Measurements from ENCODE around the gene SH3RF3.

SH3RF3 gene

DNA sequence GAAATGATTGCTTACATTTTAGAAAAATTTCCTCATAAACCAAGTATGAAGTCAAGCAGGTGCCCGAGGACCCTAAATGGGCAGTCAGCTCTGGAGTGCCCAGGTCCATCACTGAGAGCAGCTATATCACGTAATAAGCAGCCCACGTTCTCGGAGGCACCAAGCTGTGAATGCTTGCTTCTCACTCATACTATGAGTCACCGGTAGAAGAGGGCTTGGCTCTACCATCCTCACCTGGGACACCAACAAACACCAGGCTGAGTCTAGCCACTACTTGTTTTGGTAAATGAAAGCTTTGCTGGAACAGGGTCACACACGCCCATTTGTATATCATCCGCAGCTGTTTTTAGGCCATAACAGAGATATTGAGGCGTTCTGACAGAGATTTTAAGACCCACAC is 277.3 kb downstream of the SH3RF3 start:
- Histone ChIP-seq H3K27ac (ENCODE audit: poor library complexity, severe bottlenecking) (no peak overlapping the region), H3K4me3 (ENCODE audit: severe bottlenecking) (no peak overlapping the region), H3K9me3 (ENCODE audit: severe bottlenecking) (no peaks in the 10 kb centered on the region), H3K36me3 (ENCODE audit: low read depth) (no peaks in the 10 kb centered on the region), H3K27me3 (ENCODE audit: insufficient read depth, poor library complexity, severe bottlenecking) (no peaks in the 10 kb centered on the region), H3K4me1 (ENCODE audit: insufficient read depth, poor library complexity, severe bottlenecking) (peaks cover 19% of the 10 kb centered on the region)
- TF ChIP-seq, protein P1, sequence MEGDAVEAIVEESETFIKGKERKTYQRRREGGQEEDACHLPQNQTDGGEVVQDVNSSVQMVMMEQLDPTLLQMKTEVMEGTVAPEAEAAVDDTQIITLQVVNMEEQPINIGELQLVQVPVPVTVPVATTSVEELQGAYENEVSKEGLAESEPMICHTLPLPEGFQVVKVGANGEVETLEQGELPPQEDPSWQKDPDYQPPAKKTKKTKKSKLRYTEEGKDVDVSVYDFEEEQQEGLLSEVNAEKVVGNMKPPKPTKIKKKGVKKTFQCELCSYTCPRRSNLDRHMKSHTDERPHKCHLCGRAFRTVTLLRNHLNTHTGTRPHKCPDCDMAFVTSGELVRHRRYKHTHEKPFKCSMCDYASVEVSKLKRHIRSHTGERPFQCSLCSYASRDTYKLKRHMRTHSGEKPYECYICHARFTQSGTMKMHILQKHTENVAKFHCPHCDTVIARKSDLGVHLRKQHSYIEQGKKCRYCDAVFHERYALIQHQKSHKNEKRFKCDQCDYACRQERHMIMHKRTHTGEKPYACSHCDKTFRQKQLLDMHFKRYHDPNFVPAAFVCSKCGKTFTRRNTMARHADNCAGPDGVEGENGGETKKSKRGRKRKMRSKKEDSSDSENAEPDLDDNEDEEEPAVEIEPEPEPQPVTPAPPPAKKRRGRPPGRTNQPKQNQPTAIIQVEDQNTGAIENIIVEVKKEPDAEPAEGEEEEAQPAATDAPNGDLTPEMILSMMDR (IDR thresholded peaks at IDR 0.05; ENCODE audit: poor library complexity, severe bottlenecking), result no peak
- no peak for DNase-seq (ENCODE audit: low spot score)
- ATAC-seq (ENCODE audit: low read depth), result peak; percentile 86

DNA sequence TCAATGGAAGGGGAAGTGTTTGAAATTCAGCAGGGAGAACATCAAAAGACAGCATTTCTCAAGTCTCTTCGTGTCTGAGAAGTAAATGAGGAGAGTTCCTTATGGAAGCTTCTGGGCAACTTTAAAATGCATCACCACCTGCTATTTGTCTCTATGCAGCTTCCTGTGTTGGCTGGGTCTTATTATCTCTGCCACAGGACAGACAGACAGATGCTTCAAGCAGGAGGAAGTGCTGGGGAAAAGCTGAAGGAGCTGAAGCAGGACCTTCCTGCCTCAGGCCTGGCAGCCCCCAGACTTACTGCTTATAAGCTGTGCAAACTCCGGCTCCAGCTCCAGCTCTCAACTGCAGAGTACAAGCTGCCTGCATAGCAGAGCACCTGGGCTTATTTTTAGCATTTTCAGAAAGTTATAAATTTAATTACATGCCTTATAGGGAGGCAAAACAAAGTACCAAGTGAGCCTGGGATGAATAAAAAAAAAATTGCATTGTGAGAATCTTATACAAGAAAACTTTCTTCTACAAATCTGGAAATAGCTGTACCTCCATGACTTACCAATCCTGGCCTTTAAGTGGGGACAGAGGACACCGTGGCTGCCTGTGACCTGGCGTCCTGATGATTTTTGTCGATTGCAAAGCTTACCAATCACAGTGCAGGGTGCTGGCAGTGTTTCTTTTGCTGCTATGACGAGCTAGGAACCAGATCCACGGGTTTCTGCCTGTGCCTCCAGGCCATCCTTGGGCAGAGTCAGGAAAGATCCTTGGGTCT is 278.5 kb downstream of the SH3RF3 start:
- no peak for ATAC-seq (ENCODE audit: low read depth)
- H3K27ac ChIP-seq (ENCODE audit: poor library complexity, severe bottlenecking), result no peak overlapping the region

DNA sequence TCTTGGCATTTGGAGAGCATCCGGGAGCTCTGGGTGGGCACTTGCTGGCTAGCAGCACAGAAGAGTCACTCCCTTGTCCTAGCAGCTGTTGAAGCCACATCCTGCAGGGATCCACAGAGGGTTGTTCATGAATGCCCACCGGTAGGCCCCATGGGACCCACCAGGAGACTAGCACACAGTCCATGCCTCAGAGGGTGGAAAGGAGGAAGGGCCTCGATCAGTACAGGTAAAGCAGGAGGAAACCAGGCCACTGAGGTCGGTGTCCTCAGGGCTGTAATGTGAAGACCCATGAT is 279.0 kb downstream of the SH3RF3 start:
- ATAC-seq (ENCODE audit: low read depth), result no peak

More for the DNA sequence above, 278.5 kb downstream of the SH3RF3 start:
- Histone ChIP-seq H3K4me3 (ENCODE audit: severe bottlenecking) (no peak overlapping the region), H3K27me3 (ENCODE audit: insufficient read depth, poor library complexity, severe bottlenecking) (no peaks in the 10 kb centered on the region), H3K36me3 (ENCODE audit: low read depth) (no peaks in the 10 kb centered on the region), H3K9me3 (ENCODE audit: severe bottlenecking) (no peaks in the 10 kb centered on the region), H3K4me1 (ENCODE audit: insufficient read depth, poor library complexity, severe bottlenecking) (peaks cover 19% of the 10 kb centered on the region)
- TF ChIP-seq, protein P1 (IDR thresholded peaks at IDR 0.05; ENCODE audit: poor library complexity, severe bottlenecking), result no peak
- DNase-seq (ENCODE audit: low spot score), result no peak

GRCh38 chr2:109409321-109410038 is 280.5 kb downstream of the SH3RF3 start:
- no peak for DNase-seq (ENCODE audit: low spot score)

More for the DNA sequence above, 279.0 kb downstream of the SH3RF3 start:
- TF ChIP-seq, protein P1 (IDR thresholded peaks at IDR 0.05; ENCODE audit: poor library complexity, severe bottlenecking), result no peak
- no peak for DNase-seq (ENCODE audit: low spot score)
- Histone ChIP-seq H3K9me3 (ENCODE audit: severe bottlenecking) (no peaks in the 10 kb centered on the region), H3K27me3 (ENCODE audit: insufficient read depth, poor library complexity, severe bottlenecking) (no peaks in the 10 kb centered on the region), H3K36me3 (ENCODE audit: low read depth) (no peaks in the 10 kb centered on the region), H3K4me1 (ENCODE audit: insufficient read depth, poor library complexity, severe bottlenecking) (peaks cover 19% of the 10 kb centered on the region), H3K4me3 (ENCODE audit: severe bottlenecking) (no peak overlapping the region), H3K27ac (ENCODE audit: poor library complexity, severe bottlenecking) (no peak overlapping the region)

More at GRCh38 chr2:109409321-109410038, 280.5 kb downstream of the SH3RF3 start:
- TF ChIP-seq, protein P1 (IDR thresholded peaks at IDR 0.05; ENCODE audit: poor library complexity, severe bottlenecking), result no peak
- no peaks in the 10 kb centered on the region for H3K27me3 ChIP-seq (ENCODE audit: insufficient read depth, poor library complexity, severe bottlenecking)
- H3K27ac ChIP-seq (ENCODE audit: poor library complexity, severe bottlenecking), result no peak overlapping the region
- no peak overlapping the region for H3K4me3 ChIP-seq (ENCODE audit: severe bottlenecking)
- no peaks in the 10 kb centered on the region for H3K9me3 ChIP-seq (ENCODE audit: severe bottlenecking)
- ATAC-seq (ENCODE audit: low read depth), result no peak
- H3K4me1 ChIP-seq (ENCODE audit: insufficient read depth, poor library complexity, severe bottlenecking), result peaks cover 19% of the 10 kb centered on the region
- H3K36me3 ChIP-seq (ENCODE audit: low read depth), result no peaks in the 10 kb centered on the region

Data from RWPE2 (cell line).